ENCODE measurements around the gene MYZAP.
"Not testable (repeated sequence)": the region's sequence is repeated elsewhere in the genome, so short reads cannot be mapped to it uniquely, and the experiment has no call there.

MYZAP gene

GRCh38 chr15:57609805-57610529 lies 18.3 kb downstream of the MYZAP start:
- H3K4me1 ChIP-seq (ENCODE audit: control insufficient read depth in 5 of 5, insufficient read depth in 5 of 5, low read length in 5 of 5): peaks cover 8 to 38% (median 34%) of the 10 kb centered on the region in 5 donors
- peaks cover 6 to 26% (median 9%) of the 10 kb centered on the region in 5 donors for H3K36me3 ChIP-seq (ENCODE audit: control insufficient read depth in 5 of 5, insufficient read depth in 5 of 5, low read length in 5 of 5)
- no peaks in the 10 kb centered on the region for H3K9me3 ChIP-seq (ENCODE audit: control insufficient read depth in 5 of 5, low read length in 5 of 5)
- H3K4me3 ChIP-seq (ENCODE audit: low read depth in 1 of 5, low read length in 5 of 5): no peak overlapping the region
- H3K9ac ChIP-seq (ENCODE audit: low read length in 5 of 5): no peak overlapping the region
- H3K27ac ChIP-seq (ENCODE audit: low read depth, low read length): peak overlapping the region; percentile 97
- no peaks in the 10 kb centered on the region for H3K27me3 ChIP-seq (ENCODE audit: control insufficient read depth in 5 of 5, insufficient read depth in 4 of 5, low read length in 5 of 5)

- H3K9me3 ChIP-seq (ENCODE audit: control insufficient read depth in 5 of 5, low read length in 5 of 5): no peaks in the 10 kb centered on the region
- no peaks in the 10 kb centered on the region for H3K27me3 ChIP-seq (ENCODE audit: control insufficient read depth in 5 of 5, insufficient read depth in 4 of 5, low read length in 5 of 5)
- peak overlapping the region in 1 of 5 donors; percentile 5 for H3K9ac ChIP-seq (ENCODE audit: low read length in 5 of 5)
- H3K4me1 ChIP-seq (ENCODE audit: control insufficient read depth in 5 of 5, insufficient read depth in 5 of 5, low read length in 5 of 5): peaks cover 8 to 47% (median 46%) of the 10 kb centered on the region in 5 donors
- H3K27ac ChIP-seq (ENCODE audit: low read depth, low read length): peak overlapping the region; percentile 97
- no peak overlapping the region for H3K4me3 ChIP-seq (ENCODE audit: low read depth in 1 of 5, low read length in 5 of 5)
- peaks cover 0 to 15% (median 5%) of the 10 kb centered on the region in 5 donors for H3K36me3 ChIP-seq (ENCODE audit: control insufficient read depth in 5 of 5, insufficient read depth in 5 of 5, low read length in 5 of 5)
These were observed 19.4 kb downstream of the MYZAP start for GRCh38 chr15:57611123-57611522.

- H3K4me1 ChIP-seq (ENCODE audit: control insufficient read depth in 5 of 5, insufficient read depth in 5 of 5, low read length in 5 of 5): peaks cover 6 to 50% (median 43%) of the 10 kb centered on the region in 5 donors
These were observed 20.2 kb downstream of the MYZAP start for GRCh38 chr15:57611938-57612337.

GRCh38 chr15:57614241-57614640 lies 22.5 kb downstream of the MYZAP start:
- H3K36me3 ChIP-seq (ENCODE audit: control insufficient read depth in 5 of 5, insufficient read depth in 5 of 5, low read length in 5 of 5): peaks cover 6 to 20% (median 9%) of the 10 kb centered on the region in 5 donors
- no peaks in the 10 kb centered on the region for H3K9me3 ChIP-seq (ENCODE audit: control insufficient read depth in 5 of 5, low read length in 5 of 5)
- H3K9ac ChIP-seq (ENCODE audit: low read length in 5 of 5): peak overlapping the region in 2 of 5 donors; percentile 26 to 41
- H3K27ac ChIP-seq (ENCODE audit: low read depth, low read length): peak overlapping the region; percentile 28
- peaks cover 3 to 39% (median 28%) of the 10 kb centered on the region in 5 donors for H3K4me1 ChIP-seq (ENCODE audit: control insufficient read depth in 5 of 5, insufficient read depth in 5 of 5, low read length in 5 of 5)
- no peaks in the 10 kb centered on the region for H3K27me3 ChIP-seq (ENCODE audit: control insufficient read depth in 5 of 5, insufficient read depth in 4 of 5, low read length in 5 of 5)
- H3K4me3 ChIP-seq (ENCODE audit: low read depth in 1 of 5, low read length in 5 of 5): no peak overlapping the region

More at GRCh38 chr15:57611938-57612337, 20.2 kb downstream of the MYZAP start:
- Histone ChIP-seq H3K9me3 (ENCODE audit: control insufficient read depth in 5 of 5, low read length in 5 of 5) (no peaks in the 10 kb centered on the region), H3K27ac (ENCODE audit: low read depth, low read length) (peak overlapping the region; percentile 97), H3K27me3 (ENCODE audit: control insufficient read depth in 5 of 5, insufficient read depth in 4 of 5, low read length in 5 of 5) (no peaks in the 10 kb centered on the region), H3K9ac (ENCODE audit: low read length in 5 of 5) (no peak overlapping the region), H3K36me3 (ENCODE audit: control insufficient read depth in 5 of 5, insufficient read depth in 5 of 5, low read length in 5 of 5) (peaks cover 0 to 12% (median 4%) of the 10 kb centered on the region in 5 donors), H3K4me3 (ENCODE audit: low read depth in 1 of 5, low read length in 5 of 5) (no peak overlapping the region)

GRCh38 chr15:57615951-57616496 lies 24.3 kb downstream of the MYZAP start:
- peaks cover 6 to 18% (median 9%) of the 10 kb centered on the region in 5 donors for H3K36me3 ChIP-seq (ENCODE audit: control insufficient read depth in 5 of 5, insufficient read depth in 5 of 5, low read length in 5 of 5)
- H3K9me3 ChIP-seq (ENCODE audit: control insufficient read depth in 5 of 5, low read length in 5 of 5); H3K27me3 ChIP-seq (ENCODE audit: control insufficient read depth in 5 of 5, insufficient read depth in 4 of 5, low read length in 5 of 5); H3K9ac ChIP-seq (ENCODE audit: low read length in 5 of 5); H3K4me3 ChIP-seq (ENCODE audit: low read depth in 1 of 5, low read length in 5 of 5): not testable (repeated sequence)
- H3K27ac ChIP-seq (ENCODE audit: low read depth, low read length): peak overlapping the region; percentile 47
- peaks cover 6 to 47% (median 37%) of the 10 kb centered on the region in 5 donors for H3K4me1 ChIP-seq (ENCODE audit: control insufficient read depth in 5 of 5, insufficient read depth in 5 of 5, low read length in 5 of 5)

GRCh38 chr15:57618325-57618724 lies 26.6 kb downstream of the MYZAP start:
- no peak overlapping the region for H3K9ac ChIP-seq (ENCODE audit: low read length in 5 of 5)
- no peak overlapping the region for H3K27ac ChIP-seq (ENCODE audit: low read depth, low read length)
- H3K4me3 ChIP-seq (ENCODE audit: low read depth in 1 of 5, low read length in 5 of 5): no peak overlapping the region
- H3K4me1 ChIP-seq (ENCODE audit: control insufficient read depth in 5 of 5, insufficient read depth in 5 of 5, low read length in 5 of 5): peaks cover 3 to 37% (median 30%) of the 10 kb centered on the region in 5 donors
- H3K27me3 ChIP-seq (ENCODE audit: control insufficient read depth in 5 of 5, insufficient read depth in 4 of 5, low read length in 5 of 5): no peaks in the 10 kb centered on the region
- peaks cover 9 to 31% (median 23%) of the 10 kb centered on the region in 5 donors for H3K36me3 ChIP-seq (ENCODE audit: control insufficient read depth in 5 of 5, insufficient read depth in 5 of 5, low read length in 5 of 5)
- no peaks in the 10 kb centered on the region for H3K9me3 ChIP-seq (ENCODE audit: control insufficient read depth in 5 of 5, low read length in 5 of 5)

GRCh38 chr15:57619746-57620145 lies 28.0 kb downstream of the MYZAP start:
- Histone ChIP-seq H3K4me1 (ENCODE audit: control insufficient read depth in 5 of 5, insufficient read depth in 5 of 5, low read length in 5 of 5) (peaks cover 3 to 33% (median 30%) of the 10 kb centered on the region in 5 donors), H3K36me3 (ENCODE audit: control insufficient read depth in 5 of 5, insufficient read depth in 5 of 5, low read length in 5 of 5) (peaks cover 14 to 42% (median 31%) of the 10 kb centered on the region in 5 donors), H3K4me3 (ENCODE audit: low read depth in 1 of 5, low read length in 5 of 5) (no peak overlapping the region), H3K27me3 (ENCODE audit: control insufficient read depth in 5 of 5, insufficient read depth in 4 of 5, low read length in 5 of 5) (no peaks in the 10 kb centered on the region), H3K27ac (ENCODE audit: low read depth, low read length) (peak overlapping the region; percentile 86), H3K9me3 (ENCODE audit: control insufficient read depth in 5 of 5, low read length in 5 of 5) (no peaks in the 10 kb centered on the region), H3K9ac (ENCODE audit: low read length in 5 of 5) (no peak overlapping the region)

GRCh38 chr15:57624730-57625129 lies 33.0 kb downstream of the MYZAP start:
- no peaks in the 10 kb centered on the region for H3K27me3 ChIP-seq (ENCODE audit: control insufficient read depth in 5 of 5, insufficient read depth in 4 of 5, low read length in 5 of 5)
- no peak overlapping the region for H3K27ac ChIP-seq (ENCODE audit: low read depth, low read length)
- no peak overlapping the region for H3K4me3 ChIP-seq (ENCODE audit: low read depth in 1 of 5, low read length in 5 of 5)
- H3K4me1 ChIP-seq (ENCODE audit: control insufficient read depth in 5 of 5, insufficient read depth in 5 of 5, low read length in 5 of 5): peaks cover 3 to 24% (median 18%) of the 10 kb centered on the region in 5 donors
- H3K9me3 ChIP-seq (ENCODE audit: control insufficient read depth in 5 of 5, low read length in 5 of 5): no peaks in the 10 kb centered on the region
- peaks cover 25 to 54% (median 36%) of the 10 kb centered on the region in 5 donors for H3K36me3 ChIP-seq (ENCODE audit: control insufficient read depth in 5 of 5, insufficient read depth in 5 of 5, low read length in 5 of 5)
- no peak overlapping the region for H3K9ac ChIP-seq (ENCODE audit: low read length in 5 of 5)

GRCh38 chr15:57625703-57626448 lies 34.2 kb downstream of the MYZAP start:
- H3K9me3 ChIP-seq (ENCODE audit: control insufficient read depth in 5 of 5, low read length in 5 of 5): no peaks in the 10 kb centered on the region
- H3K9ac ChIP-seq (ENCODE audit: low read length in 5 of 5): no peak overlapping the region
- H3K27ac ChIP-seq (ENCODE audit: low read depth, low read length): no peak overlapping the region
- no peak overlapping the region for H3K4me3 ChIP-seq (ENCODE audit: low read depth in 1 of 5, low read length in 5 of 5)
- H3K4me1 ChIP-seq (ENCODE audit: control insufficient read depth in 5 of 5, insufficient read depth in 5 of 5, low read length in 5 of 5): peaks cover 0 to 15% (median 8%) of the 10 kb centered on the region in 5 donors
- peaks cover 33 to 59% (median 38%) of the 10 kb centered on the region in 5 donors for H3K36me3 ChIP-seq (ENCODE audit: control insufficient read depth in 5 of 5, insufficient read depth in 5 of 5, low read length in 5 of 5)
- H3K27me3 ChIP-seq (ENCODE audit: control insufficient read depth in 5 of 5, insufficient read depth in 4 of 5, low read length in 5 of 5): no peaks in the 10 kb centered on the region
